GM18499 (cell line): Measurements from ENCODE around the gene SEH1L.
A peak's percentile ranks its signal among the peaks of the same experiment; 100 is the strongest.
"Not testable (repeated sequence)": the region's sequence is repeated elsewhere in the genome, so short reads cannot be mapped to it uniquely, and the experiment has no call there.

Experiments used
- ATAC-seq: cut with Tn5 transposase; IDR thresholded peaks from one replicate; pipeline ENCODE4 v1.9.1; 2021; ENCODE audit warnings: moderate number of reproducible peaks; ENCODE audit not compliant: insufficient read depth, unreplicated experiment

The SEH1L gene

GRCh38 chr18:12939162-12939561 lies 8.6 kb upstream of the SEH1L start:
- no peak for ATAC-seq

- ATAC-seq: no peak
These were observed 4.6 kb upstream of the SEH1L start for GRCh38 chr18:12943215-12943614.

- no peak for ATAC-seq
These were observed 3.1 kb upstream of the SEH1L start for GRCh38 chr18:12944709-12945108.

DNA sequence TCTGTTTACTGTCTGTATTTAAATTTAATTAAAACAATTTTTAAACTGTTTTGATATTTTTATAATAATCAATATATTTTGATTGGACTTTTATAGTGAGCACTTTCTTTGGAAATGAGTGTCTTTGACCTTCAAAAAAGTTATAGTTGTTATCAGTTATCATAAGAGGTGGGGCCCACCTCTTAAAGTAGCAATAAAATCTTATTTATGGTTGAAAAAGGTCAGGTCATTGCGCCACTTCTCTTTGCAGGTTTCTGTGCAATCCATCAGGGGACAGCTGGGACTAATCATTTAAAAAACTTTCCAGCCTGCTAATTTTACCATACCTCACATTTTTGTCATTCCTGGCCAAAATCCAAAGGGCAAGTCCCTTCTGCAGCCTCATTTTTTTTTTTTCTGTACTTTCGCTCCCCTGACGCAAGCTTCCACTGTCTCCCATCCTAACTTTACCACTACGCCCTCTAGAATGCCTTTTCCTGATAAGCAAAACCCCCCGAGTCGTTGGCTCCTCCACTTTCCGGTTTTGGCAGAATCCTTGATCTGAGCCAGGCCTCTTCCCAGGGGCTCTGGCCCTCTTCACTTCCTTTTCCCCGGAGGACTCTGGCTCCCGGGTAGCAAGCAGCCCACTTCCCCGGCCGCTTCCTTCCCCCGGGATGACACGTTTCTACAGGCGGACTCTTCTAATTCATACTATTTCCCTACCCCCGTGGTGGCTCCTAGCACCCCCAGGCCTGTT lies 1.1 kb upstream of the SEH1L start:
- no peak for ATAC-seq

- peak; percentile 52 for ATAC-seq
These were observed 416 bp downstream of the SEH1L start for GRCh38 chr18:12948050-12948804.

DNA sequence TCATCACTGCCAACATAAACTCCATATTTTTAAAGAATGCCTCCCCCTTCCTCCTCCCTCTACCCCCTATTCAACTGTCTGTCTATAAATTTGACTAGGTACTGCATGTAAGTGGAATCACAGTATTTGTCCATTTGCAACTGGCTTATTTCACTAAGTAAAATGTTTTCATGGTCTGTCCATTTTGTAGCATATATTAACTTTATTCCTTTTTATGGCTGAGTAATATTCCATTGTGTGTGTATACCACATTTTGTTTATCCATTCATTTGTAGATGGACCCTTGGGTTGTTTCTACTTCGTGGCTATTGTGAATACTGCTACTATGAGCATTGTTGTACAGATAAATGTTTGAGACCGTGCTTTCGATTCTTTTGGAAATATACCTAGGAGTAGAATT lies 10.7 kb downstream of the SEH1L start:
- ATAC-seq: no peak

GRCh38 chr18:12960395-12960794 lies 12.6 kb downstream of the SEH1L start:
- no peak for ATAC-seq

DNA sequence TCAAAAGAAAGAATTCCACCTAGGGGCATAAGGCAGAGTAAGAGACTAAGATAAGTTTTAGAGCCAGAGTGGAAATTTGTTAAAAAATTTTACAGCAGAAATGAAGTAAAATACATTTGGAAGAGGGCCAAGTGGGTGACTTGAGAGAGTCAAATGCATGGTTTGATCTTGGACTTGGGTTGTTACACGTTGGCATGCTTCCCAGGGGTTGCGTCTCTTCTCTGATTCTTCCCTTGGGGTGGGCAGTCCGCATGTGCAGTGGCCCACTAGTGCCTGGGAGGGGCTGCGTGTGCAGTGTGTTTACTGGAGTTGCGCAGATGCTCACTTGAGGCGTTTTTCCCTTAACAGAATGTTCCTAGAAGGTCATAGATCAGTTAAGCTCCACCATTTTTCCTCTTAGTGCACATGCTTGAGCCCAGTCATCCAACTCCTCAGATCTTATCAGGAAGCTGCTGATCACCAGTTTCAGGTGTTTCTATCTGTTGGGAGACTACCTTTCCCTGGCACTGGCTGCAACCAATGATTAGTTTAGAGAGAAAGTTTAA lies 13.1 kb downstream of the SEH1L start:
- no peak for ATAC-seq

DNA sequence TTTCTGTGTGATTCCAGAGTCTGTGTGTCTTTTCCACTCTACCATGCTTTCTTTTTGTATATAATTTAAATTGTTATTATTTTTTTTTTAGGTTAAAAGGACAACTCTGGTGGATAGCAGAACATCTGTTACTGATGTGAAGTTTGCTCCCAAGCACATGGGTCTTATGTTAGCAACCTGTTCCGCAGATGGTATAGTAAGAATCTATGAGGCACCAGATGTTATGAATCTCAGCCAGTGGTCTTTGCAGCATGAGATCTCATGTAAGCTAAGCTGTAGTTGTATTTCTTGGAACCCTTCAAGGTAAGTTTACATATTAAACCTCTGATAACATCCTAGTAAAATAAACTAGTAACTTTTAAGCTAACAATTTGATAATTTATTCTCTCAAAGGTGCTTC lies 15.3 kb downstream of the SEH1L start:
- ATAC-seq: no peak

GRCh38 chr18:12968115-12968514 lies 20.3 kb downstream of the SEH1L start:
- ATAC-seq: no peak

DNA sequence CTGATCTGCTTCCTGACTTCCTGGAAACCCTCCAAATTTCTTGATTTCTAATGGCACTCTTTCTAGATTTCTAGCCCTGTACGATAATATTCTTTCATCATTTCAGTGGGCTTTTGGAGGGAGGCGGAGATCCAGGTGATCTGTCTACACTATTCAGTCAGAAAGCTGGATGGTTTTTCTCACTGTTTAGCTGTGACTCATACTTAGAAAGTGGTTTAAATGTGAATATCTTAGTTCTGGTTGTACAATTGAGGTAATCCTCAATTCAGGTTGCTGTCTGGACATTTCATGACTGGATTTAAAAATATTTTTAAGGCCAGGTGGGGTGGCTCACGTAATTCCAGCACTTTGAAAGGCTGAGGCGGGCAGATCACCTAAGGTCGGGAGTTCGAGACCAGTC lies 20.8 kb downstream of the SEH1L start:
- ATAC-seq: no peak

- ATAC-seq: no peak
These were observed 25.9 kb downstream of the SEH1L start for GRCh38 chr18:12973562-12974213.

DNA sequence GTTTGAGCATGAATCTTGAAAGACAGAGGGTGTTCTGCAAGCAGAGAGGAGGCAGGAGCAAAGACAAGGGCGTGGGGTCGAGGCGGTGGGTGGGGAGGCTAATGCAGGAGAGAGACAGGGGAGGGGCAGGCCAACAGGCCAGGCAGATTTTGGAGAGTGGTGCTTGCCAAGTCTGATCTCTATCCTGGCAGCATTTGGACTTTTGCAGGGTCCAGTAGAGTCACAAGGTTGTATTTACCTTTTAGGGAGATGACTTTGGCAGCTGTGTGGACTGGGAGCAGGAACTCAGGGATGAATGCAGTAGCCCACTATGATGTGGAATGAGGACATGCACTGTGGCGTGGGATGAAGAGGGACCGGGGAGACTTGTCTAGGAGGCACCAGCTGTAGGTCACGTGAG lies 27.7 kb downstream of the SEH1L start:
- ATAC-seq: no peak

- ATAC-seq: no peak
These were observed 28.5 kb downstream of the SEH1L start for GRCh38 chr18:12976305-12976704.

- ATAC-seq: not testable (repeated sequence)
These were observed 32.3 kb downstream of the SEH1L start for GRCh38 chr18:12980065-12980464.

- no peak for ATAC-seq
These were observed 41.7 kb downstream of the SEH1L start for GRCh38 chr18:12989397-12990122.

- ATAC-seq: no peak
These were observed 42.3 kb downstream of the SEH1L start for GRCh38 chr18:12990123-12990475.

- no peak for ATAC-seq
These were observed 42.8 kb downstream of the SEH1L start for GRCh38 chr18:12990641-12990966.

GRCh38 chr18:12990967-12991820 lies 43.4 kb downstream of the SEH1L start, which contains the start of gene CEP192:
Gene CEP192, plus strand, starts transcription at chr18:12991362. Its CDS starts 8,063 bp downstream, at chr18:12999425.
- ATAC-seq: peak; percentile 62

DNA sequence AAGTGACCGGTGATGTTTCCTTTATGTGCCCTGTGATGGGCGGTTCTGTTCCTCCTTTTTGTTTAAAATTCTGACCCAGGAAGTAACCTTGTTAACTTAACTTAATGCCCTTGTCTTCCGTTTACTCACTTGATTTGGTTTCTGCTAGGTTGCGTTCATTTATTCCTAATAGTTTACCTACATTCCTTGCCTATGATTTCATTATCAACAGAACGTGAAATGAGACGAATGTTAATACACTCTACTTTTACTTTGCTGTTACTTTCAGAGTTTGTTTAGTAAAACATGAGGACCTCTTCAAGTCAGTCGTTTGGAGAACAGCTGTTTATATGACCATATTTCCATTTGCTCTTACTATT lies 44.0 kb downstream of the SEH1L start:
- no peak for ATAC-seq
